H1 (cell line): ENCODE data around the gene TIE1. TPM values are rescaled to one million over a fixed set of nuclear protein-coding genes. Genes with fewer than 3 reads are reported as not detected.

Experiments
- CHD7 ChIP-seq: fragments of 300-600 bp; sonication (generic); IDR thresholded peaks from 2 replicates; pipeline ENCODE4 v1.7.1; 2012; ENCODE audit warnings: low read length, moderate library complexity, mild to moderate bottlenecking, inconsistent platforms; ENCODE audit not compliant: insufficient replicate concordance
- CREB1 ChIP-seq: IDR thresholded peaks from 2 replicates; pipeline ENCODE4 v1.6.1; 2012; ENCODE audit warnings: inconsistent platforms
- FOSL1 ChIP-seq: IDR thresholded peaks from 2 replicates; pipeline ENCODE4 v1.6.1; 2011; ENCODE audit warnings: mild to moderate bottlenecking, low read depth, low read length, moderate library complexity; ENCODE audit not compliant: insufficient read depth
- PHF8 ChIP-seq: fragments of 200-600 bp; sonication (generic); conservative IDR thresholded peaks from 2 replicates; pipeline ENCODE4 v1.7.1; 2012; ENCODE audit warnings: low read depth, mild to moderate bottlenecking, inconsistent platforms, low read length, moderate library complexity
- POLR2A ChIP-seq, 2 experiments: IDR thresholded peaks; 1 replicate in 1 of 2; 2 replicates in 1 of 2; pipeline ENCODE4 v1.6.1; 2011; ENCODE audit warnings: low read depth in 2 of 2, low read length in 2 of 2, mild to moderate bottlenecking in 2 of 2; ENCODE audit errors: control extremely low read depth in 1 of 2
- SP1 ChIP-seq: IDR thresholded peaks from 2 replicates; pipeline ENCODE4 v1.6.1; 2011; ENCODE audit warnings: low read depth, low read length
- TAF1 ChIP-seq: IDR thresholded peaks from 2 replicates; pipeline ENCODE4 v1.6.1; 2011; ENCODE audit warnings: mild to moderate bottlenecking, low read depth, low read length
- YY1 ChIP-seq: IDR thresholded peaks from 2 replicates; pipeline ENCODE4 v1.6.1; 2011; ENCODE audit warnings: low read depth, mild to moderate bottlenecking, low read length
- ZNF274 ChIP-seq: IDR thresholded peaks from 2 replicates; pipeline ENCODE4 v1.7.0; 2012; ENCODE audit warnings: low read length, borderline replicate concordance; ENCODE audit errors: extremely low read depth
- polyA plus RNA-seq, 7 experiments: library from polyadenylated mRNA; depleted of rRNA in 3 of 7; stranded (reverse) in 5 of 7; unstranded in 2 of 7; fragments of >200 nt in 5 of 7; fragments of 200-250 nt in 2 of 7; gene quantifications; 1 replicate in 5 of 7; 2 replicates in 1 of 7; 4 replicates in 1 of 7; pipeline versions ENCODE4 v1.2.1 to v1.2.3, GENCODE V29; 2011 to 2013; ENCODE audit warnings: missing spikeins in 2 of 7, mixed read lengths in 2 of 7
- total RNA-seq: library from RNA; stranded (reverse); fragmentation: NEBNext Ultra II Directional; extraction: Animal tissue kit (Norgen Biotek cat#: 25700); gene quantifications from 2 replicates; pipeline ENCODE4 v1.2.1, GENCODE V29; 2021

The TIE1 gene
- total and polyA plus RNA-seq, 2 of the 8 experiments (the other 6 are each of a cell fraction or from before 2014, with no cell fraction given) = 0.74 to 2.2 TPM

GRCh38 chr1:43351421-43352350, 50.9 kb downstream of the TIE1 start (continued):
- no peak for TF ChIP-seq CHD7
- TF ChIP-seq YY1 = no peak
- no peak for TF ChIP-seq PHF8
- no peak for TF ChIP-seq FOSL1
- TF ChIP-seq ZNF274 = no peak
- no peak for TF ChIP-seq POLR2A (IDR thresholded peaks at IDR 0.05; ENCODE audit: control extremely low read depth in 1 of 2, low read depth in 2 of 2, low read length in 2 of 2)
- TF ChIP-seq CREB1 = no peak
- TF ChIP-seq TAF1 = no peak
- TF ChIP-seq SP1 = no peak
